T-cell (primary cell): ENCODE measurements around the gene SPAG5. TPM values are rescaled to one million over a fixed set of nuclear protein-coding genes. Genes with fewer than 3 reads are reported as not detected.

Experiments
- ATAC-seq, 4 experiments: fragments of 200-7000 bp in 3 of 4; fragments of 150-1000 bp in 1 of 4; cut with Tn5 transposase; replicated peaks in 1 of 4; 1 replicate in 3 of 4; 2 replicates in 1 of 4; pipeline ENCODE4 v1.10.0; 2021; ENCODE audit warnings: moderate library complexity in 3 of 4, mild to moderate bottlenecking in 2 of 4, moderate number of reproducible peaks in 1 of 4
- CTCF ChIA-PET, 2 donors: fragments of 300-600 bp; sonication (Branson Sonifier 250); formaldehyde crosslinking; loops; one replicate each; lab custom pipeline; 2022; ENCODE audit warnings: antibody characterized with exemption in 2 of 2; lab: Charles Lee
- POLR2A ChIA-PET, 2 donors: fragments of 300-600 bp; sonication (Branson Sonifier 250); formaldehyde crosslinking; loops; one replicate each; lab custom pipeline; 2022; ENCODE audit warnings: antibody characterized with exemption in 2 of 2; lab: Charles Lee
- DNase-seq, 35 experiments: peaks; one replicate each; pipeline versions ENCODE4 v3.0.0 to v3.0.0-alpha.2; 2013 to 2023
- H3K27ac ChIP-seq: one replicate; pipeline ENCODE4 v1.5.1; 2013; ENCODE audit warnings: low read length
- H3K27me3 ChIP-seq, 2 experiments: replicated peaks in 1 of 2; 1 replicate in 1 of 2; 2 replicates in 1 of 2; pipeline versions ENCODE4 v1.6.1 to v1.7.0; 2013; ENCODE audit warnings: low read length in 1 of 2, mixed read lengths in 1 of 2; ENCODE audit not compliant: control insufficient read depth in 2 of 2, insufficient read depth in 2 of 2; ENCODE audit errors: extremely low read depth in 1 of 2
- H3K36me3 ChIP-seq, 2 donors: 1 replicate in 1 of 2; 2 replicates in 1 of 2; pipeline versions ENCODE4 v1.6.1 to v1.7.0; 2013; ENCODE audit warnings: low read length in 1 of 2; ENCODE audit not compliant: control insufficient read depth in 2 of 2, insufficient read depth in 1 of 2; ENCODE audit errors: extremely low read depth in 1 of 2
- H3K4me1 ChIP-seq, 2 experiments: 1 replicate in 1 of 2; 2 replicates in 1 of 2; pipeline versions ENCODE4 v1.6.1 to v1.7.0; 2013; ENCODE audit warnings: low read length in 2 of 2, mixed read lengths in 1 of 2; ENCODE audit not compliant: insufficient read depth in 2 of 2, control insufficient read depth in 1 of 2; ENCODE audit errors: extremely low read depth in 1 of 2
- H3K4me3 ChIP-seq, 2 donors: 1 replicate in 1 of 2; 2 replicates in 1 of 2; pipeline versions ENCODE4 v1.5.1 to v1.7.0; 2013; ENCODE audit warnings: mild to moderate bottlenecking in 2 of 2, low read length in 1 of 2, moderate library complexity in 1 of 2; ENCODE audit not compliant: control insufficient read depth in 1 of 2; ENCODE audit errors: extremely low read depth in 1 of 2
- H3K9me3 ChIP-seq: 2 replicates; pipeline ENCODE4 v1.7.0; 2013
- H3K27ac Mint-ChIP-seq, 2 donors: one replicate each; pipeline ENCODE4 v1.8.0; 2020 to 2021; ENCODE audit warnings: mild to moderate bottlenecking in 2 of 2, mixed read lengths in 2 of 2
- H3K27me3 Mint-ChIP-seq, 2 donors: one replicate each; pipeline ENCODE4 v1.8.0; 2021 to 2022; ENCODE audit warnings: mixed read lengths in 2 of 2
- H3K36me3 Mint-ChIP-seq: one replicate; pipeline ENCODE4 v1.8.0; 2021; ENCODE audit warnings: mixed read lengths
- H3K4me1 Mint-ChIP-seq, 3 donors: one replicate each; pipeline ENCODE4 v1.8.0; 2020 to 2022; ENCODE audit warnings: mixed read lengths in 3 of 3, mild to moderate bottlenecking in 1 of 3
- H3K4me3 Mint-ChIP-seq, 3 donors: one replicate each; pipeline ENCODE4 v1.8.0; 2020 to 2022; ENCODE audit warnings: mild to moderate bottlenecking in 3 of 3, mixed read lengths in 3 of 3, moderate library complexity in 3 of 3
- H3K9me3 Mint-ChIP-seq, 3 donors: one replicate each; pipeline ENCODE4 v1.8.0; 2020 to 2022; ENCODE audit warnings: mixed read lengths in 3 of 3
- WGBS: methylation state at CpG from one replicate; pipeline ENCODE4 v1.1.5; 2013; ENCODE audit warnings: missing lambda C conversion rate; ENCODE audit not compliant: insufficient coverage; 5-methylcytosine and 5-hydroxymethylcytosine counted together
- total RNA-seq, 35 experiments: library from RNA in 6 of 35; stranded (reverse) in 6 of 35; fragments of 120-200 nt in 1 of 35; gene quantifications; one replicate each; pipeline versions ENCODE4 v1.2.1 to v1.2.4 and lab custom pipeline; 2013 to 2026

Gene SPAG5
- total RNA-seq, 5 donors from 2014 or later (not counting 1 experiment from before 2014, with no cell fraction given): 7.7 to 26.5 (median 10.3) TPM

DNA sequence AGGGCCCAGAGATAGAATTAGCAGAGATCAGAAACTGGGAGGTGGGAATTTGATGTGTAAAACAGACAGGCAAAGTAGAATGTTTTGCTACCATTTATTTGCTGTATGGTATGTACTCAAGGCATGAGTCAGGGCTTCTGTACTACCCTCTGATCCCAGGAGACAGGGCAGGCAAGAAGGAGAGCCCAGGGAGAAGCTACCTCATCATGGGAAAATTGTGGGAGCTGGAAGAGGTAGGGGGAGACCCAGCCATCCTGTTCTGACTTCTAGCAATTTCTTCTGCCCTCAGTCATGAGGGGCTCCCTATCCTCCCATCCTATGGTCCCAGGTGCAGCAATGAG, 25.8 kb downstream of the SPAG5 start:
- Mint-ChIP-seq H3K4me3 (peak overlapping the region in 2 of 3 donors; percentile 97), H3K9me3 (no peaks in the 10 kb centered on the region), H3K36me3 (peaks cover 15% of the 10 kb centered on the region), H3K27me3 (no peaks in the 10 kb centered on the region), H3K27ac (peak overlapping the region in 1 of 2 donors; percentile 92), H3K4me1 (peaks cover 56 to 67% (median 65%) of the 10 kb centered on the region in 3 donors)
- ATAC-seq: no peak
- CTCF ChIA-PET: interaction anchor here in 1 of 2 donors (0.6 kb wide), 1 partner anchor 9 kb away, joined by 5 read pairs; no protein-coding TSS in a partner anchor
- Histone ChIP-seq H3K4me3 (no peak overlapping the region), H3K27me3 (no peaks in the 10 kb centered on the region), H3K27ac (no peak overlapping the region), H3K9me3 (no peaks in the 10 kb centered on the region), H3K4me1 (peaks cover 18 to 56% of the 10 kb centered on the region in 2 experiments), H3K36me3 (peaks cover 5 to 8% of the 10 kb centered on the region in 2 donors)
- POLR2A ChIA-PET: interaction anchor here (0.5 to 0.7 kb wide), 2 partner anchors 89 to 232 kb away, joined by 4 read pairs; partner anchors contain the start of genes SDF2 (in 1 of the 2) and SUPT6H (in 1 of the 2)
- no peak for DNase-seq

DNA sequence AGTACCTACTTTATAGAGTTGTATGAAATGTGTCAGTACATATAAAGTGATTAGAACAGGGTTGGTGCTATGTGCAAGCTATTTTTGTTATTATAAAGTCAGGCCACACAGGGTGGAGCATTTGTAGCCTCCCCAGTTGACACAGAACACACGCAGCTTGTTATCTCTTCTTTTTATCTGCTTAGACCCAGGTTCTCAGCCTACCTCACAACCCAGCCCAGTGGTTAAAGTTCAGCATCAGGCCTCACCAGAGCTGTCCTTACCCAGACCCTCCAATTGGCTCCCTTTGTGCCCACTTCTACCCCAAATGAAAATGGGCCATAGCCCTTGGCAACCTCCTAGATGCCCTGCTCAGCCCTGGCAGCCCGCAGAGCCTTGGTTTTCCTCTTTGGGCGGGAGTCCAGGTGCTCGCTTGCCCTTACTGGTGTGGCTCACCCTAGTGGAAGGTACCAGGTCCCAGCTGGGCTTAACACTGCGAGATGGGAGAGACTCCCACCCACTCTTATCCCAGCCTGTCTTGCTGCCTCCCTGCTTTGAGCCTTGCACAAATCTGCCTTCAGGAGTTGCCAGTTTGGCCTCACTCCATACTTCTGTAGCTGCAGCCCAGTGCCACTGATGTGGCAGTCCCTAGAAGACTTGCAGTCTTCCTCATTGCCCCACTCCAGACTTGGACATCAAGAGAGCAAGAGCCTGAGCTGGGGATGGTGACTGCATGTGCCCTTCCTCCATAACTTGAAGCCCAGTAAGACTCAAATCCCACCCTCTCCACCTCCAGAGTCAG, 26.4 kb downstream of the SPAG5 start:
- ChIA-PET POLR2A (interaction anchor here (0.5 to 2.0 kb wide), 5 partner anchors 27 to 233 kb away, joined by 3 to 11 read pairs (median 4); partner anchors contain the start of genes SDF2 (in 1 of the 2) and SUPT6H (in 1 of the 2)), CTCF (interaction anchor here (0.6 to 0.7 kb wide), 2 partner anchors 8 kb away, joined by 4 to 5 read pairs; no protein-coding TSS in a partner anchor)
- no peaks in the 10 kb centered on the region for H3K27me3 Mint-ChIP-seq
- peaks cover 61 to 73% (median 71%) of the 10 kb centered on the region in 3 donors for H3K4me1 Mint-ChIP-seq
- no peaks in the 10 kb centered on the region for H3K9me3 ChIP-seq
- H3K9me3 Mint-ChIP-seq: no peaks in the 10 kb centered on the region
- H3K36me3 Mint-ChIP-seq: peaks cover 19% of the 10 kb centered on the region
- peak in 1 of 35 experiments; percentile 16 for DNase-seq
- no peak for ATAC-seq
- no peaks in the 10 kb centered on the region for H3K27me3 ChIP-seq
- WGBS: 84% methylated on average over 4 of the region's 5 CpGs
- peak overlapping the region in 1 of 2 donors; percentile 86 for H3K4me3 ChIP-seq
- H3K4me1 ChIP-seq: peaks cover 18 to 56% of the 10 kb centered on the region in 2 experiments
- H3K27ac Mint-ChIP-seq: peak overlapping the region; percentile 92 to 93
- peaks cover 5 to 8% of the 10 kb centered on the region in 2 donors for H3K36me3 ChIP-seq
- peak overlapping the region; percentile 93 to 97 (median 97) for H3K4me3 Mint-ChIP-seq
- peak overlapping the region; percentile 83 for H3K27ac ChIP-seq

DNA sequence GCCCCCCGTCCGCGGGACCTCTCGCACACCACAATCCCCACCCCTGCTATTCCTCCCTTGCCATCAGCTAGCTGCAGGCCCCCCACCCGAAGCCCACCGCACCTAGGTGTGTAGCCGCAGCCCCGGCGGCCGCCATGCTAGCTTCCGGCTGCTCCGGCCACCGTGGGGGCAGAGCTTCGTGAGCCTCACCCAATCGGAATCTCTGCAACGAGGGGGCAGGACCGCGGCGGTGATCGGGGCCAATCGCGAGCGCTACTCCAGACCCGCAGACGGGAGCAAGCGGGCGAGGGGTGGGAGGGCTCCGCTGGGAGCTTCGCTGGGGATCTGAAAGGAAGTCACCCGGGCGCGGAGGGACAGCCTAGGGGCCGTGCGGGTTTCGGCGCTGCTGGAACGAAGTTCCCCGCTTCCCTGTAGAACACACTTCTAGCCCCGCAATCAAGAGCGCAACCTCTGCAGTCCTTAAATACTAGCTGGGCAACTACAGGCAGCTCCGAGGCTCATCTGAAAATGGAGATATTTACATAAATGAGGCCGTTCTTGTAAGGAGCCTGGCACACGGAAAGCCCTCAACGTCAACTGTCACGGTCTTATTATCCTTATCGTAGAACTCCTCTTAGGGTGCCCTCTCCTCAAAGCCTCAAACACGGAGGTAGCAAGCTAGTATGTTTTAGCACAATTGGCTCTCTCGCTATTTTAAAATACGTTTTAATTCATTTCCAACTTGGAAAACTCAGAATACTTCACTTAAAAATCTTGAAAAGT, 27.3 kb downstream of the SPAG5 start, which contains the start of gene PIGS:
Gene PIGS (minus strand): TSS at position 164 of the 762 bp plus-strand sequence. CDS start 28 bp downstream, at position 136.
- Mint-ChIP-seq H3K4me3 (peak within 1 kb of the TSS; percentile 93 to 97 (median 97)), H3K27me3 (no peaks in the 10 kb centered on the region), H3K9me3 (no peaks in the 10 kb centered on the region), H3K27ac (peak within 1 kb of the TSS; percentile 92 to 93), H3K36me3 (peaks cover 22% of the 10 kb centered on the region), H3K4me1 (peaks cover 61 to 72% (median 68%) of the 10 kb centered on the region in 3 donors)
- peak; percentile 97 to 98 (median 98) for ATAC-seq
- ChIA-PET CTCF (interaction anchor here (0.5 to 1.1 kb wide), 8 partner anchors 9 to 1533 kb away, joined by 3 to 9 read pairs (median 4); partner anchors contain the start of genes BLTP2 (in 1 of the 2) and PROCA1 (in 1 of the 2)), POLR2A (interaction anchor here (0.6 to 2.0 kb wide), 4 partner anchors 20 to 28 kb away, joined by 3 to 11 read pairs (median 8); no protein-coding TSS in a partner anchor)
- DNase-seq: peak; percentile 73 to 93 (median 85)
- peaks cover 5 to 14% of the 10 kb centered on the region in 2 donors for H3K36me3 ChIP-seq
- H3K9me3 ChIP-seq: no peaks in the 10 kb centered on the region
- peak within 1 kb of the TSS; percentile 86 to 95 for H3K4me3 ChIP-seq
- H3K27me3 ChIP-seq: no peaks in the 10 kb centered on the region
- WGBS: under 1% methylated on average over 39 of the region's 49 CpGs
- H3K27ac ChIP-seq: peak within 1 kb of the TSS; percentile 83
- H3K4me1 ChIP-seq: peaks cover 18 to 47% of the 10 kb centered on the region in 2 experiments

DNA sequence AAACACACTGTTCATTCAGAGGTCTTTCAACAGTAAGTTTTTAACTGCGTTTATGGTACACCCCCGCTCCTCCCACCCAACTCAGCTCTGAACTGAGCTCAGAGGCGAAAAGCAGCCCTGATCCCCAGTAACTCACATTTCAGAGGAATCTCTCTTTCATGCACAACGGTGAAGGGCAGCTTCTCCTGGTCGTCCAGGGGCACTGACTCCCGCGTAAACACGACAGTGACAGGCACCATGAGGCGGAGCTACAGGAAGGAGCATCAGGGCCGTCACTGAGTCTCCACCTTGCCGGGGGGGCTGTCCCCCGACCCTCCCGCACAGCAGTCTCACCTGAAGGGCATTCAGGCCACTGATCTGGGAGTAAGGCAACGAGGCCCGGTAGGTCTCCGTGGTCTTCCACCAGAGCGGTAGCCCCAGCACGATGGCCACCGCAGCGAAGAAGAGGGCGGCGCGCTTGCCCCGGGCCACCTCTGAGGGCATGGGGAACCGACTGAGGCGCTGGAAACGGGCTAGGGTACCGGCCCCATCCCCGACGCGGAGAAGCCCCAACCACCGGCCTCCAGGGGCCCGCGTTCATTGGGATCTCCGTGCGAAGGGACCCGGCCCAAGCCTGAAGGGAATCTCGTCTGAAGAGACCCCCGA, 28.0 kb downstream of the SPAG5 start:
- Mint-ChIP-seq H3K36me3 (peaks cover 22% of the 10 kb centered on the region), H3K9me3 (no peaks in the 10 kb centered on the region), H3K27ac (peak overlapping the region; percentile 92 to 93), H3K4me1 (peaks cover 54 to 66% (median 61%) of the 10 kb centered on the region in 3 donors), H3K27me3 (no peaks in the 10 kb centered on the region), H3K4me3 (peak overlapping the region; percentile 93 to 97 (median 97))
- ChIA-PET POLR2A (interaction anchor here (0.6 to 2.0 kb wide), 4 partner anchors 20 to 29 kb away, joined by 3 to 11 read pairs (median 8); no protein-coding TSS in a partner anchor), CTCF (interaction anchor here (0.5 to 1.1 kb wide), 7 partner anchors 21 to 1533 kb away, joined by 3 to 9 read pairs (median 4); partner anchors contain the start of gene BLTP2 (in 1 of the 2))
- under 1% methylated on average over 38 of the region's 39 CpGs for WGBS
- Histone ChIP-seq H3K9me3 (no peaks in the 10 kb centered on the region), H3K27me3 (no peaks in the 10 kb centered on the region), H3K27ac (peak overlapping the region; percentile 83), H3K4me1 (peaks cover 16 to 42% of the 10 kb centered on the region in 2 experiments), H3K4me3 (peak overlapping the region; percentile 86 to 95), H3K36me3 (peaks cover 5 to 16% of the 10 kb centered on the region in 2 donors)
- peak; percentile 52 to 60 (median 58) for ATAC-seq
- peak in 24 of 35 experiments; percentile 8 to 64 (median 36) for DNase-seq

DNA sequence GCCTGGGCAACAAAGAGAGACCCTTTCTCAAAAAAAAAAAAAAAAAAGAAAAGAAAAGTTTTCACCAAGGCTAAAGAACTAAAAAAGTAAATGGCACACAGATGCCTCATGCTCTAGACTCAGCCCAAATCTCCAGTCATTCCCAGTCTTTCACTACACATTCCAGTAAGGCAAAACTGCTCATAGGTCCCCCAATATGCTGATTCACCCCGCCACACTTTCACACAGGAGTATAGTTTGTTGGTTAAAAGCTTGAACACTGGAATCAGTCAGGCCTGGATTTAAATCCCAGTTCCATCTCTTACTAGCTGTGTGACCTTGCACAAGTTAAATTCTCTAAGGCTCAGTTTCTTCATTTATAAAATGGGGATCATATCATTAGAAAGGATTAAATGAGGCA, 29.4 kb downstream of the SPAG5 start:
- Mint-ChIP-seq H3K4me3 (peak overlapping the region; percentile 93 to 97 (median 97)), H3K27me3 (no peaks in the 10 kb centered on the region), H3K36me3 (peaks cover 22% of the 10 kb centered on the region), H3K9me3 (no peaks in the 10 kb centered on the region), H3K4me1 (peaks cover 61 to 66% (median 64%) of the 10 kb centered on the region in 3 donors), H3K27ac (peak overlapping the region; percentile 44 to 59)
- Histone ChIP-seq H3K27me3 (no peaks in the 10 kb centered on the region), H3K36me3 (peaks cover 5 to 16% of the 10 kb centered on the region in 2 donors), H3K4me1 (peaks cover 16 to 38% of the 10 kb centered on the region in 2 experiments), H3K9me3 (no peaks in the 10 kb centered on the region), H3K4me3 (no peak overlapping the region), H3K27ac (no peak overlapping the region)
- WGBS: no CpG with 5 or more reads among the region's 1 CpG
- CTCF ChIA-PET: interaction anchor here (0.5 to 0.7 kb wide), 3 partner anchors 31 to 389 kb away, joined by 3 to 4 read pairs (median 4); no protein-coding TSS in a partner anchor
- ATAC-seq: no peak
- DNase-seq: no peak
- POLR2A ChIA-PET: interaction anchor here in 1 of 2 donors (0.7 kb wide), 1 partner anchor 63 kb away, joined by 5 read pairs; no protein-coding TSS in a partner anchor
